ENCODE results near the gene FCRLB.

- TF ChIP-seq, protein P1, sequence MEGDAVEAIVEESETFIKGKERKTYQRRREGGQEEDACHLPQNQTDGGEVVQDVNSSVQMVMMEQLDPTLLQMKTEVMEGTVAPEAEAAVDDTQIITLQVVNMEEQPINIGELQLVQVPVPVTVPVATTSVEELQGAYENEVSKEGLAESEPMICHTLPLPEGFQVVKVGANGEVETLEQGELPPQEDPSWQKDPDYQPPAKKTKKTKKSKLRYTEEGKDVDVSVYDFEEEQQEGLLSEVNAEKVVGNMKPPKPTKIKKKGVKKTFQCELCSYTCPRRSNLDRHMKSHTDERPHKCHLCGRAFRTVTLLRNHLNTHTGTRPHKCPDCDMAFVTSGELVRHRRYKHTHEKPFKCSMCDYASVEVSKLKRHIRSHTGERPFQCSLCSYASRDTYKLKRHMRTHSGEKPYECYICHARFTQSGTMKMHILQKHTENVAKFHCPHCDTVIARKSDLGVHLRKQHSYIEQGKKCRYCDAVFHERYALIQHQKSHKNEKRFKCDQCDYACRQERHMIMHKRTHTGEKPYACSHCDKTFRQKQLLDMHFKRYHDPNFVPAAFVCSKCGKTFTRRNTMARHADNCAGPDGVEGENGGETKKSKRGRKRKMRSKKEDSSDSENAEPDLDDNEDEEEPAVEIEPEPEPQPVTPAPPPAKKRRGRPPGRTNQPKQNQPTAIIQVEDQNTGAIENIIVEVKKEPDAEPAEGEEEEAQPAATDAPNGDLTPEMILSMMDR (IDR thresholded peaks at IDR 0.05): no peak
- TF ChIP-seq POLR2A (IDR thresholded peaks at IDR 0.05): no peak
Measured at GRCh38 chr1:161706482-161707347, 14.6 kb upstream of the FCRLB start, which contains the start of gene FCRLA.

Measured in adrenal gland (tissue), 5 donors.